Tibial artery (tissue), 4 donors: ENCODE results near the gene COL16A1.

Experiments used
- DNase-seq, 2 donors: peaks; one replicate each; pipeline ENCODE4 v3.0.0-alpha.2; 2019
- H3K27ac ChIP-seq, 2 donors: fragments of 200-600 bp; sonication (generic) in 1 of 2; 1 replicate in 1 of 2; 2 replicates in 1 of 2; pipeline ENCODE4 v1.5.1; 2018 to 2019; ENCODE audit warnings: mild to moderate bottlenecking in 1 of 2
- H3K27me3 ChIP-seq, 2 donors: fragments of 200-600 bp; sonication (generic) in 1 of 2; one replicate each; pipeline versions ENCODE4 v1.5.1 to v1.6.0; 2016 to 2019
- H3K36me3 ChIP-seq, 3 donors: fragments of 200-600 bp; sonication (generic) in 2 of 3; one replicate each; pipeline ENCODE4 v1.5.1; 2016 to 2019; ENCODE audit warnings: mild to moderate bottlenecking in 2 of 3
- H3K4me1 ChIP-seq, 4 donors: fragments of 200-600 bp; sonication (generic) in 2 of 4; 1 replicate in 3 of 4; 2 replicates in 1 of 4; pipeline ENCODE4 v1.5.1; 2016 to 2019
- H3K4me3 ChIP-seq, 2 donors: fragments of 200-600 bp; sonication (generic) in 1 of 2; 1 replicate in 1 of 2; 2 replicates in 1 of 2; pipeline ENCODE4 v1.5.1; 2018 to 2019; ENCODE audit warnings: mild to moderate bottlenecking in 2 of 2
- H3K9me3 ChIP-seq, 3 donors: fragments of 200-600 bp; sonication (generic) in 1 of 3; one replicate each; pipeline ENCODE4 v1.5.1; 2016 to 2019
- CTCF ChIP-seq, 2 experiments: fragments of 200-600 bp in 1 of 2; fragments of 450-650 bp in 1 of 2; IDR thresholded peaks; one replicate each; pipeline ENCODE4 v1.5.1; 2017 to 2019; ENCODE audit warnings: antibody characterized with exemption in 2 of 2, mild to moderate bottlenecking in 1 of 2, moderate library complexity in 1 of 2
- intact Hi-C: fragments of 100-400 bp; cut with DNase I; formaldehyde crosslinking; loops from one replicate; pipeline ENCODE4 v1.15.0; 2023; ENCODE audit warnings: low total_unique reads

COL16A1 gene

GRCh38 chr1:31659889-31660288, 43.9 kb downstream of the COL16A1 start:
- intact Hi-C loops = loop anchor here (5.0 to 10.0 kb wide), 3 partner anchors 47 to 415 kb away; partner anchors contain the start of gene TMEM39B
- Histone ChIP-seq H3K27me3 (no peaks in the 10 kb centered on the region), H3K4me3 (no peak overlapping the region), H3K27ac (peak overlapping the region; percentile 41 to 42), H3K4me1 (peaks cover 0 to 18% (median 12%) of the 10 kb centered on the region in 4 donors), H3K36me3 (peaks cover 4 to 81% (median 21%) of the 10 kb centered on the region in 3 donors), H3K9me3 (no peaks in the 10 kb centered on the region)
- no peak for DNase-seq
- no peak for TF ChIP-seq CTCF (IDR thresholded peaks at IDR 0.05)

- DNase-seq = no peak
- no peaks in the 10 kb centered on the region for H3K9me3 ChIP-seq
- no peaks in the 10 kb centered on the region for H3K27me3 ChIP-seq
- peaks cover 0 to 18% (median 12%) of the 10 kb centered on the region in 4 donors for H3K4me1 ChIP-seq
- no peak for TF ChIP-seq CTCF (IDR thresholded peaks at IDR 0.05)
- intact Hi-C loops = no loop called here
- no peak overlapping the region for H3K4me3 ChIP-seq
- peak overlapping the region in 1 of 2 donors; percentile 2 for H3K27ac ChIP-seq
- H3K36me3 ChIP-seq = peaks cover 4 to 88% (median 30%) of the 10 kb centered on the region in 3 donors
These were observed 45.1 kb downstream of the COL16A1 start for GRCh38 chr1:31658721-31659120.

DNA sequence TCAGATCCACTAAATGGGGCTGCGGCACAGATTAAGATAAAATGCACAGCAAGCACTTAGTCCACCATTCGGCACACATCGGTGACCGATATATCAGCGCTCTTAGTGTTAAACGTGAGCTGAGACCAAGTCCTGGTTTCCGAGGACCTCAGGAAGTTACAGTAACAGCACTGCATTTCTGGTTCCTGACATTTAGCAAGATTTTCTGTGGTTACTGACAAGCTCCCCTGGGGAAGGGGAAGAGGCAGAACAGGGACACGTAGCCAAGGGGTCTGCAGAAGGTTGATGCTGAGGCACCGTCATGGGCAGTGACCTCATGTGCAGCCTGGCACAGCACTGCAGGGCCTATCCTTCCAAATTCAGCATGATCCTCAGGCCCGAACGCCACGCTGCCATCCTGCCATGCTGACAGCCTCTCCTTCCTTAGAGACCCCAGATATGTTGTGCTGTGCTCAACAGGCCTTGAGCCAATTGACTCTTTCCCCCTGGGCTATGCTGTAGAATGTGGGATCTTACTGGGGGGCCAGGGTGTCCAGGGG, 45.8 kb downstream of the COL16A1 start:
- intact Hi-C loops = no loop called here
- H3K27ac ChIP-seq = no peak overlapping the region
- peaks cover 4 to 95% (median 36%) of the 10 kb centered on the region in 3 donors for H3K36me3 ChIP-seq
- no peaks in the 10 kb centered on the region for H3K9me3 ChIP-seq
- DNase-seq = no peak
- H3K4me3 ChIP-seq = no peak overlapping the region
- no peaks in the 10 kb centered on the region for H3K27me3 ChIP-seq
- peaks cover 0 to 18% (median 12%) of the 10 kb centered on the region in 4 donors for H3K4me1 ChIP-seq
- TF ChIP-seq CTCF (IDR thresholded peaks at IDR 0.05) = no peak

- no peaks in the 10 kb centered on the region for H3K9me3 ChIP-seq
- no peak for DNase-seq
- peaks cover 0 to 18% (median 12%) of the 10 kb centered on the region in 4 donors for H3K4me1 ChIP-seq
- TF ChIP-seq CTCF (IDR thresholded peaks at IDR 0.05) = no peak
- H3K4me3 ChIP-seq = no peak overlapping the region
- H3K36me3 ChIP-seq = peaks cover 8 to 96% (median 43%) of the 10 kb centered on the region in 3 donors
- no peaks in the 10 kb centered on the region for H3K27me3 ChIP-seq
- no peak overlapping the region for H3K27ac ChIP-seq
- intact Hi-C loops = no loop called here
These were observed 46.6 kb downstream of the COL16A1 start for GRCh38 chr1:31657020-31657804.

DNA sequence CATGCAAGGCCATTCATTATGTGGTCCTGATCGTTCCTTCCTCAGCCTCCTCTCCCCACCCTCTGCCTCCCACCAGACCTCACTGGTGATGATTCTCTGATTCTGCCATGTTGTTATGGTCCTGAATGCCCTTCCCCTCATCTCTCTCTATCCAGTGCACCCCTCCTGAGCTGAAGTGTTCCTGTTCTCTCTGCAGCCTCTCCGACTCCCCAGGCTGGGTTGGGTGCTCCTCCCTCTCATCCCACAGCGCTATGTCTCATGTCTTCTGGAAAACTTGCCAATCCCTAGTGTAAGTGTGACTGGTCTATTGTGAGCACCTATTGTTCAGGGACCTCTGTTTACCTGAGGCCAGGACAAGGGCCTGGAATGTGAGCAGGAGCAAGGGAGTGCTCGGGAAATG, 48.1 kb downstream of the COL16A1 start:
- intact Hi-C loops = no loop called here
- DNase-seq = no peak
- H3K36me3 ChIP-seq = peaks cover 8 to 83% (median 43%) of the 10 kb centered on the region in 3 donors

More for the DNA sequence above, 48.1 kb downstream of the COL16A1 start:
- H3K4me3 ChIP-seq = no peak overlapping the region
- TF ChIP-seq CTCF (IDR thresholded peaks at IDR 0.05) = no peak
- no peaks in the 10 kb centered on the region for H3K27me3 ChIP-seq
- H3K9me3 ChIP-seq = no peaks in the 10 kb centered on the region
- H3K27ac ChIP-seq = no peak overlapping the region
- H3K4me1 ChIP-seq = peaks cover 0 to 22% (median 14%) of the 10 kb centered on the region in 4 donors
